ENCODE data around the gene SLC12A1. TPM values are rescaled to one million over a fixed set of nuclear protein-coding genes. Genes with fewer than 3 reads are reported as not detected.

The SLC12A1 gene
- total RNA-seq, 3 donors from 2014 or later = not detected

DNA sequence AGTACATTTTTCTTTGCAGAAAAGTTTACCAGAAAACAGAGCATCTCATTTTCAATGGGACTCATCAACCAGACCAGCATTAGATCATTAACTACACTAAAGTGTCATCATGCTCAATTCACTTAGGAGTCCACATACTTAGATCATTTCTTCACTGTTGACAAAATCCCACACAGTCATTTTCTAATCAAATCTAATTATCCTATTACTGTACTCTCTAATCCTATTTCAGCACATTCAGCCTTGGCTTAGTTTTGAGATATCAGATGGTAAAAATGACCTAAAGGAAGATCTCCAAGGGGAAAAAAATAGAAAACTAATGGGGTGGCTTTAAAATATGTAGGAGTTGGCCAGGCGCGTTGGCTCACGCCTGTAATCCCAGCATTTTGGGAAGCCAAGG lies 19.8 kb upstream of the SLC12A1 start:
- Histone ChIP-seq H3K4me3 (no peak overlapping the region), H3K9me3 (no peaks in the 10 kb centered on the region), H3K36me3 (ENCODE audit: low read depth) (no peaks in the 10 kb centered on the region), H3K4me1 (ENCODE audit: low read depth) (no peaks in the 10 kb centered on the region)
- ATAC-seq = no peak
- no peak for DNase-seq
- TF ChIP-seq, protein P1, sequence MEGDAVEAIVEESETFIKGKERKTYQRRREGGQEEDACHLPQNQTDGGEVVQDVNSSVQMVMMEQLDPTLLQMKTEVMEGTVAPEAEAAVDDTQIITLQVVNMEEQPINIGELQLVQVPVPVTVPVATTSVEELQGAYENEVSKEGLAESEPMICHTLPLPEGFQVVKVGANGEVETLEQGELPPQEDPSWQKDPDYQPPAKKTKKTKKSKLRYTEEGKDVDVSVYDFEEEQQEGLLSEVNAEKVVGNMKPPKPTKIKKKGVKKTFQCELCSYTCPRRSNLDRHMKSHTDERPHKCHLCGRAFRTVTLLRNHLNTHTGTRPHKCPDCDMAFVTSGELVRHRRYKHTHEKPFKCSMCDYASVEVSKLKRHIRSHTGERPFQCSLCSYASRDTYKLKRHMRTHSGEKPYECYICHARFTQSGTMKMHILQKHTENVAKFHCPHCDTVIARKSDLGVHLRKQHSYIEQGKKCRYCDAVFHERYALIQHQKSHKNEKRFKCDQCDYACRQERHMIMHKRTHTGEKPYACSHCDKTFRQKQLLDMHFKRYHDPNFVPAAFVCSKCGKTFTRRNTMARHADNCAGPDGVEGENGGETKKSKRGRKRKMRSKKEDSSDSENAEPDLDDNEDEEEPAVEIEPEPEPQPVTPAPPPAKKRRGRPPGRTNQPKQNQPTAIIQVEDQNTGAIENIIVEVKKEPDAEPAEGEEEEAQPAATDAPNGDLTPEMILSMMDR (IDR thresholded peaks at IDR 0.05) = no peak
- intact Hi-C loops (cut with DNase I, micrococcal nuclease) = no loop called here

DNA sequence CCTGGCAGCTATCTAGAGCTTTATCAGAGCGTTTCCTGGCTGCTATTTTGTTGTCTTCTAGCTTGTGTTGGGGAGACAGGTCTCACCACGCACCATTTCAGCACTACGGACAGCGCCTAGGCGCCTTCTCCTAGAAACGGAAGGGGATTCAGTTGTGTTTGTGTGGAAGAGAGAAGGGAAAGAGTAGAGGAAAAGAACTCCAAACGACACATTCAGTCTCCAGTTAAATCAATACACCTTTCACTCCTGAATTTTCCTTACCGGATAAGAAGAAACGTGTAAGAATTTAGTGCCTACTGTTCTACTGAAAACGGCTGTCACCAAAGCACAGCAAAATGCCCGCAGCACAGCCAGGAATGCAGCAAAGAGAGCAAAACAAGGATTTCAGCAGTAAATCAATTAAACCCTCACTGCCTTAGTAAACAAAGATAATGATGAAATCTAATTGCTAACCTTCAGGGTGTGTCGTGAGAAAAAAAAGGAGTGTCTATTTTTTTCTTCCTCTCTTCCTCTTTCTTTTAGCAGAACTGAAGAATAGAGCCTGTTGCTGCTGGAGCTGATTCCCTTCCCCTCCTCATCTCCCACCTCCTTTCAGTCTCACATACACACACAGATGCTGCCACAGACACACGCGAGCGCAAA lies 15.0 kb upstream of the SLC12A1 start:
- Histone ChIP-seq H3K36me3 (ENCODE audit: low read depth) (no peaks in the 10 kb centered on the region), H3K4me1 (ENCODE audit: low read depth) (no peaks in the 10 kb centered on the region), H3K9me3 (no peaks in the 10 kb centered on the region), H3K4me3 (no peak overlapping the region)
- intact Hi-C loops (cut with DNase I, micrococcal nuclease) = no loop called here
- TF ChIP-seq, protein P1 (IDR thresholded peaks at IDR 0.05) = no peak
- peak; percentile 57 to 92 (median 88) for DNase-seq
- peak; percentile 83 for ATAC-seq

DNA sequence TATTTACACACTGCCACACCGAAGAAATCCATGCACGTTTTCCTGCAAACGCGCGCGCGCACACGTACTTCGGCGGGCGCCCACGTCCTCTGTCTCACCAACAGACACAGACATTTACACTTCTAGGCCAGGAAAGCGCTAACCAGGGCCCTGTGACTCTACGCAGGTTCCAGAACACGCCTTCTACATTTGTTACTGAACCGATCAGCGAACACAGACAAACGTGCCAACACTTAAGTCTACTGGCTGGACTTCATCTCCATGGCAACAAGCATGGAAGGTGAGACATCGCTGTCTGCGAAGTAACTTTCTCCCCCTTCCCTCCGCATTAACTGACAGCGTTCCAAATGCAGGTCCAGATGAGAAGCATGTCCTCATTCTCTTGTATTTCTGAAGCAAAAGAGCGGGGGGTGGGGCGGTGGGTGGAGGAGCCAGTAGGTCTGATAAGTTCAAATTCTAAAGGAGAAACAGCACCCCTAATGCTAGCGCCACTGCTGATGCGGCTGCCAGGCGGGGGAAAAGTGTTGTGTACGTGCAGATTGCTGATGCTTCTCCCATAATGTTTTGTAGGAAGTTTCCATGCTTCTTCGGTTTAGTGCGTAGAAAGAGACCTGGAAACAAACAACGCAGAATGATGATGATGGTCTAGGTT lies 14.4 kb upstream of the SLC12A1 start, which contains the start of gene CTXN2:
Gene CTXN2 (plus strand): TSS at position 92 of the 652 bp plus-strand sequence. CDS start 9,636 bp downstream, outside the sequence.
- TF ChIP-seq, protein P1 (IDR thresholded peaks at IDR 0.05) = no peak
- intact Hi-C loops (cut with DNase I, micrococcal nuclease) = no loop called here
- peak; percentile 37 for ATAC-seq
- H3K9me3 ChIP-seq = no peaks in the 10 kb centered on the region
- no peaks in the 10 kb centered on the region for H3K36me3 ChIP-seq (ENCODE audit: low read depth)
- no peaks in the 10 kb centered on the region for H3K4me1 ChIP-seq (ENCODE audit: low read depth)
- peak in 2 of 3 donors; percentile 5 to 23 for DNase-seq
- no peak within 1 kb of the TSS for H3K4me3 ChIP-seq

DNA sequence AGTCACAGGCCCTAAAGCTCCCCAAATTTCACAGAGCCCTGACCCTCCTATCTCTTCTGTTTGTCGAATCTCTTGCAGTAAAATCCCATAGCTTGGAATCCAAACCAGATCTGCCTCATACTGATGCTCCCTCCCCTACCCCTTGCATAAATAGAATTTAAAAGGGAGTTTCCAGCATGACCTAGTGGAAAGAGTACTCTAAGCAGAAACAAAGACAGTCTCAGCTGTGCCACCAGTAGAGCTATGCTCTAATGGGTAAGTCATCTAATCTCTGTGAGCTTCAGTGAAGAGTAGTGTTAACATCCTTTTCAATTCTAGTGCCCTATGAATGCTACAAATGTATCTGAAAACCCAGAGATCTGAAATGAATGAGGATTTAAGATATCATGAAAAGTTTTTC lies 4.0 kb upstream of the SLC12A1 start:
- intact Hi-C loops (cut with DNase I, micrococcal nuclease) = no loop called here
- Histone ChIP-seq H3K4me3 (no peak overlapping the region), H3K9me3 (no peaks in the 10 kb centered on the region), H3K36me3 (ENCODE audit: low read depth) (no peaks in the 10 kb centered on the region), H3K4me1 (ENCODE audit: low read depth) (no peaks in the 10 kb centered on the region)
- ATAC-seq = no peak
- DNase-seq = no peak
- TF ChIP-seq, protein P1 (IDR thresholded peaks at IDR 0.05) = no peak

DNA sequence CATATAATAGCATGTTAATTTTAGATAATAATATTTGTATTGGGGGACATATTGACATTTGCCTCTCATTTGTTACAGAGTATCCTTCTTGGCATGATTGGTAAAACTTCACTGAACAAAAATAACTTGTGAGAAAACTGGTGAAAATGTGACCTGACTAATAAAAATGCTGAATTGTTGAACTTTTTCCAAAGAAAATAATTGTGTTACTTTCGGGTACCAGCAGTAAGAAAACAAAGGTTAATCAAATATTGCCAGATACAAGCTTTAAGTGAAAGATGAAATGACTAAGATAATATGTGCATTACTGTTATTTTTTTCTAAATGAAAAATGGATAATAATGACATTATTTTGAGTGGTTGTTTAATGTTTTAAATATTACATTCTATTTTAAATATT lies 15.2 kb downstream of the SLC12A1 start:
- H3K36me3 ChIP-seq (ENCODE audit: low read depth) = no peaks in the 10 kb centered on the region
- no peak for ATAC-seq
- H3K4me3 ChIP-seq = no peak overlapping the region
- H3K9me3 ChIP-seq = no peaks in the 10 kb centered on the region
- TF ChIP-seq, protein P1 (IDR thresholded peaks at IDR 0.05) = no peak
- no peak for DNase-seq
- H3K4me1 ChIP-seq (ENCODE audit: low read depth) = no peaks in the 10 kb centered on the region
- intact Hi-C loops (cut with DNase I, micrococcal nuclease) = no loop called here
